GM06990 (cell line): ENCODE data around the gene ABCF2.

Experiments
- DNase-seq: peaks from one replicate; pipeline ENCODE4 v3.0.0-alpha.2; 2011; ENCODE audit not compliant: insufficient read length; ENCODE audit errors: extremely low read depth
- H3K27me3 ChIP-seq: replicated peaks from 2 replicates; pipeline ENCODE4 v1.6.0; 2011; ENCODE audit warnings: low read length; ENCODE audit not compliant: control insufficient read depth, insufficient read depth
- H3K36me3 ChIP-seq: 2 replicates; pipeline ENCODE4 v1.5.1; 2011; ENCODE audit warnings: low read length; ENCODE audit not compliant: control insufficient read depth, insufficient read depth
- H3K4me3 ChIP-seq: replicated peaks from 2 replicates; pipeline ENCODE4 v1.5.1; 2011; ENCODE audit warnings: low read depth, mild to moderate bottlenecking, control low read depth, low read length
- TF ChIP-seq, protein P1 (sequence below): IDR thresholded peaks from 2 replicates; pipeline ENCODE4 v1.5.1; 2011; ENCODE audit warnings: low read length, control low read depth, mild to moderate bottlenecking, inconsistent platforms; ENCODE audit not compliant: insufficient read depth, poor library complexity, severe bottlenecking

ABCF2 gene

DNA sequence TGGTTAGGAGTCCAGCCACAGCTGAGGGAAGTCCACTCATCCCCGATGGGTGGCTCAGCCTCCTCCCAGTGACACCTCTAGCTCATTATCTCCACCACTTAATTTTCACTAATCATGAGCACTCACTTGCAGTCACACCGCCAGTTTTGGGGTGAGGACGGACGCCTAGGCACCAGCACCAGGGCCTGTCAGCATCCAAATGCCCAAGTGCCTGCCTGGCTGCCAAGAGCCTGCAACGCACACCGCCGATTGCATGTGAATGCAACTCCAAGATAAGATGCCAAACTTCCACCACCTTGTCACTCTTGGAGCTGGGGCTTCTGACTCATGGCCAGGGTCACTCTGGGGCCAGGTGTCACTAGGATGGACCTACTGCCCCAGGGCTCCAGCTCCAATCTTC is 45.9 kb upstream of the ABCF2 start:
- peaks cover 3% of the 10 kb centered on the region for H3K27me3 ChIP-seq
- TF ChIP-seq, protein P1, sequence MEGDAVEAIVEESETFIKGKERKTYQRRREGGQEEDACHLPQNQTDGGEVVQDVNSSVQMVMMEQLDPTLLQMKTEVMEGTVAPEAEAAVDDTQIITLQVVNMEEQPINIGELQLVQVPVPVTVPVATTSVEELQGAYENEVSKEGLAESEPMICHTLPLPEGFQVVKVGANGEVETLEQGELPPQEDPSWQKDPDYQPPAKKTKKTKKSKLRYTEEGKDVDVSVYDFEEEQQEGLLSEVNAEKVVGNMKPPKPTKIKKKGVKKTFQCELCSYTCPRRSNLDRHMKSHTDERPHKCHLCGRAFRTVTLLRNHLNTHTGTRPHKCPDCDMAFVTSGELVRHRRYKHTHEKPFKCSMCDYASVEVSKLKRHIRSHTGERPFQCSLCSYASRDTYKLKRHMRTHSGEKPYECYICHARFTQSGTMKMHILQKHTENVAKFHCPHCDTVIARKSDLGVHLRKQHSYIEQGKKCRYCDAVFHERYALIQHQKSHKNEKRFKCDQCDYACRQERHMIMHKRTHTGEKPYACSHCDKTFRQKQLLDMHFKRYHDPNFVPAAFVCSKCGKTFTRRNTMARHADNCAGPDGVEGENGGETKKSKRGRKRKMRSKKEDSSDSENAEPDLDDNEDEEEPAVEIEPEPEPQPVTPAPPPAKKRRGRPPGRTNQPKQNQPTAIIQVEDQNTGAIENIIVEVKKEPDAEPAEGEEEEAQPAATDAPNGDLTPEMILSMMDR, result no peak
- no peaks in the 10 kb centered on the region for H3K36me3 ChIP-seq
- no peak overlapping the region for H3K4me3 ChIP-seq
- no peak for DNase-seq

DNA sequence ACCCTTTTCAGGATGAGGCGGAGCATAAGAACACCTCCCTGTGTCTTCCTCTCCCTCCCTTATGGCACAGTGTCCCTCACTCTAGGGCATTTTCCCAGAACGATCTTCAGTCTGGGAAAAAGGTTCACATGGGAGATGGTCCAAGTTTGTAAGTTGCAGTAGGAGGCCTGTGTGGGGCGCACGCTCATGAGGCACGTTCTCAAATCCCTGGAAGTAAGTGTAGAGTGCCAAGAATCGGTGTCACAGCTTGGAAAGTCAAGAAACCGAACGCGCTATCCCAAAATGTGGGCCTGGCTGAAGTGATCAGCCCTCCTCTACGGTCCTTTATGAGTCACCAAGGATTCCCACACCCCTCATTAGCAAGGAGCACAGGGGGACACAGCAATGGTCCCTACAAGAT is 45.4 kb upstream of the ABCF2 start:
- peaks cover 3% of the 10 kb centered on the region for H3K27me3 ChIP-seq
- no peak for DNase-seq
- H3K4me3 ChIP-seq, result no peak overlapping the region
- no peaks in the 10 kb centered on the region for H3K36me3 ChIP-seq
- TF ChIP-seq, protein P1, result no peak

DNA sequence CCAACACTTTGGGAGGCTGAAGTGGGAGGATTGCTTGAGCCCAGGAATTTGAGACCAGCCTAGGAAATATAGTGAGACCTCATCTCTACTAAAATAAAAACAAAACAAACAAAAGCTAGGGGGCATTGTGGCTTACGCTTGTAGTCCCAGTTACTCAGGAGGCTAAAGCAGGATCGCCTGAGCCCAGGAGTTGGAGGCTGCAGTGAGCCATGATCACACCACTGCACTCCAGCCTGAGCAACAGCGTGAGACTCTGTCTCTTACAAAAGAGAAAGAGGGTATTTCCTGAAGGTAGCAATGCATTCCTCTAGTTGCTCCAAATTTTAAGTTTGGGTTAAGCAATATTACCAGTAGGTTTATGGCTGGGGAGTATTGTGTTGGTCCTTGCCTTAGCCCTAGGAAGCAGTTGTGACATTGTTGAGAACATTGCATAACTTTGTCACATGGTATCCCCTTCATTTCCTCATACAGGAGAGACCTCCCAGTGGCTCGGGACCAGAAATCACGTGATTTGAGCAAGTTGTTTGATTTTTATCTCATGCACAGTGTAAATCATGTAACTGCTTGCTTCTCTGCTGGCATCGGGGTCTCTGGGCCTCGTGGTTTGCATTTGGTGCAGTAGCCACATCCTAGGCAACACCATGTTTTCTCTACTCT is 44.8 kb upstream of the ABCF2 start:
- no peak for DNase-seq
- TF ChIP-seq, protein P1, result no peak
- Histone ChIP-seq H3K27me3 (peaks cover 3% of the 10 kb centered on the region), H3K36me3 (no peaks in the 10 kb centered on the region), H3K4me3 (no peak overlapping the region)

DNA sequence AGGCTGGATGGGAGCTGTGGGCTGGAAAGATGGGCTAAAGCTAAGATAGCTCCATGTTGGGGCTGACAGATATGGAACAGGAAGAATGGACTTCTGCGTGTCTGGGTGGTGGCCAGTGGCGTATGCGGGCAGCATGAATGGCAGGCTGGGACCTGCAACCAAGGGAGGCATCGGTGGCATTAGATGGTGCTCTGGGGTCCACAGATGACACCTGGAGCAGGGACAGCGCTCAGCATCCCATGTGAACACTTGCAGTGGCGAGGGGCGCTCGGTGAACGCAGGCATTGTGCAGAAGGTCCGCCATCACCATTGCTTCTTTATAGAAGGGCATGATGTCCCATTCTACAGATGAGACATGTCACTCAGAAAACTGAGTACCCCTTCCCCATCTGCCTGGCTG is 42.5 kb upstream of the ABCF2 start:
- H3K36me3 ChIP-seq, result no peaks in the 10 kb centered on the region
- no peak for DNase-seq
- H3K4me3 ChIP-seq, result no peak overlapping the region
- TF ChIP-seq, protein P1, result no peak
- H3K27me3 ChIP-seq, result peaks cover 3% of the 10 kb centered on the region

DNA sequence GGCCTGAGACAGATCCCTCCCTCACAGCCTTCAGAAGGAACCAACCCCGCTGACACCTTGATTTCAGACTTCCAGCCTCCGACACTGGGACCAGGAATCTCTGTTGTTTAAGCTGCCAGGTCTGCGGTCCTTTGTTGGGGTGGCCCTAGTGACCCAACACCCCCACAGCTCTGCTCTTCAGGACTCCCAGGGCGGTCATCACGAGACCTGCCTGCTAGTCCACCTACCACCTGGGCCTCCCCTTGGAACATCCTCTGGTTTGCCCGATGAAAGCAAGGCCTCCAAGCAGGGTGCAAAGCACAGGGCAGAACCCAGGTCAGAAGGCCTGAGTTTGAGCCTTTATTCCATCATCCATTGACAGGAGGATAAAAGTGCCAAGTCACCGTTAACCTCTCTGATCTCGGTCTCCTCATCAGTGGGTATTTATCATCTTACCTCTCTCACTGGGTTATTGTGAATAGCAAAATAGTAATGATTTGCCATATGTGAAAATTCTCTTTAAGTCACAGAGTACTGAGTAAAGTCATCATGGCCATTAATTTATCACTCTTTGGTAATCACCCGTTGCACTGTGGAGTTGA is 38.4 kb upstream of the ABCF2 start:
- H3K27me3 ChIP-seq, result peaks cover 1% of the 10 kb centered on the region
- DNase-seq, result no peak
- no peak overlapping the region for H3K4me3 ChIP-seq
- no peaks in the 10 kb centered on the region for H3K36me3 ChIP-seq
- TF ChIP-seq, protein P1, result no peak
